ENCODE data around the gene CDC7. TPM values are rescaled to one million over a fixed set of nuclear protein-coding genes. Genes with fewer than 3 reads are reported as not detected.

CDC7 gene
- total RNA-seq, 1 experiment from 2014 or later = 49.9 TPM

- no peaks in the 10 kb centered on the region for H3K27me3 Mint-ChIP-seq (ENCODE audit: low read depth)
Observed at GRCh38 chr1:91499904-91500755, 521 bp upstream of the CDC7 start.

GRCh38 chr1:91501523-91501851, 836 bp downstream of the CDC7 start:
- H3K27ac Mint-ChIP-seq = no peak overlapping the region; the same call in 1 of the 2 replicates
- ATAC-seq (peak; percentile 34), DNase-seq (ENCODE audit: low spot score) (no peak)
- no peak overlapping the region for H3K4me3 Mint-ChIP-seq
- H3K4me1 Mint-ChIP-seq = peaks cover 34% of the 10 kb centered on the region
- TF ChIP-seq OVOL2 (CRISPR knock-in tag; IDR thresholded peaks at IDR 0.05; ENCODE audit: borderline replicate concordance) (no peak), ZNF512 (CRISPR knock-in tag; IDR thresholded peaks at IDR 0.05; ENCODE audit: borderline replicate concordance) (no peak), ZNF416 (CRISPR knock-in tag; IDR thresholded peaks at IDR 0.05) (no peak), ETV6 (CRISPR knock-in tag; IDR thresholded peaks at IDR 0.05) (no peak), ZNF281 (CRISPR knock-in tag; IDR thresholded peaks at IDR 0.05) (no peak), NR1H2 (CRISPR knock-in tag; IDR thresholded peaks at IDR 0.05) (no peak), PRRX2 (CRISPR knock-in tag; IDR thresholded peaks at IDR 0.05) (no peak)
- H3K27me3 Mint-ChIP-seq (ENCODE audit: low read depth) = no peaks in the 10 kb centered on the region
- ChIA-PET POLR2A (interaction anchor here (0.6 to 3.3 kb wide), 2 partner anchors 97 to 691 kb away, joined by 3 to 18 read pairs; partner anchors contain the start of gene HFM1), CTCF (interaction anchor here (0.7 to 2.0 kb wide), 8 partner anchors 10 to 428 kb away, joined by 3 to 10 read pairs (median 4); partner anchors contain the start of gene HFM1)
- H3K9me3 Mint-ChIP-seq = no peaks in the 10 kb centered on the region
- peaks cover 6% of the 10 kb centered on the region; the same call in 1 of the 2 replicates for H3K36me3 Mint-ChIP-seq

More at GRCh38 chr1:91499904-91500755, 521 bp upstream of the CDC7 start:
- DNase-seq (ENCODE audit: low spot score) (no peak), ATAC-seq (peak; percentile 15)
- ChIA-PET POLR2A (interaction anchor here (3.3 kb wide), 1 partner anchor 95 kb away, joined by 18 read pairs; the partner anchor contains the start of gene HFM1), CTCF (interaction anchor here (0.6 to 1.9 kb wide), 5 partner anchors 12 to 386 kb away, joined by 3 to 10 read pairs (median 3); partner anchors contain the start of genes HFM1 and TGFBR3)
- peaks cover 6% of the 10 kb centered on the region; the same call in 1 of the 2 replicates for H3K36me3 Mint-ChIP-seq
- TF ChIP-seq ZNF416 (CRISPR knock-in tag; IDR thresholded peaks at IDR 0.05) (no peak), ZNF425 (CRISPR knock-in tag; conservative IDR thresholded peaks at IDR 0.05) (no peak), USF2 (CRISPR knock-in tag; IDR thresholded peaks at IDR 0.05) (no peak), ZNF121 (CRISPR knock-in tag; IDR thresholded peaks at IDR 0.05) (no peak), ZBTB43 (CRISPR knock-in tag; IDR thresholded peaks at IDR 0.05) (no peak)
- no peaks in the 10 kb centered on the region for H3K9me3 Mint-ChIP-seq
- no peak overlapping the region for H3K27ac Mint-ChIP-seq
- peaks cover 22% of the 10 kb centered on the region for H3K4me1 Mint-ChIP-seq
- no peak overlapping the region for H3K4me3 Mint-ChIP-seq

All from WTC11 (cell line).